Measurements from ENCODE around the gene ITPR3.

- TF ChIP-seq CTCF (IDR thresholded peaks at IDR 0.05) (no peak), EP300 (IDR thresholded peaks at IDR 0.05) (no peak)
These were observed 50.6 kb downstream of the ITPR3 start for GRCh38 chr6:33671744-33672072.

Data from suprapubic skin (tissue), 3 donors.